ENCODE measurements around the gene ZNF442.
"Not testable (repeated sequence)": the region's sequence is repeated elsewhere in the genome, so short reads cannot be mapped to it uniquely, and the experiment has no call there.

The ZNF442 gene

GRCh38 chr19:12325690-12326089 lies 39.8 kb downstream of the ZNF442 start:
- DNase-seq = no peak

- no peak for DNase-seq
Observed at GRCh38 chr19:12318782-12319413, 46.6 kb downstream of the ZNF442 start.

- no peak for DNase-seq
Observed at GRCh38 chr19:12314553-12314952, 50.9 kb downstream of the ZNF442 start.

- not testable (repeated sequence) for DNase-seq
Observed at GRCh38 chr19:12308891-12309290, 56.6 kb downstream of the ZNF442 start.
